Activated T-cell treated with anti-CD3 and anti-CD28 coated beads, Interleukin-2, amount 50 U/mL, for 4 hours (primary cell): ENCODE results near the gene MITF. TPM values are rescaled to one million over a fixed set of nuclear protein-coding genes. Genes with fewer than 3 reads are reported as not detected.

Experiments
- ATAC-seq, 2 donors: fragments of 200-7000 bp; cut with Tn5 transposase; one replicate each; pipeline ENCODE4 v1.10.0; 2021
- DNase-seq: peaks from one replicate; pipeline ENCODE4 v3.0.0-alpha.2; 2020
- H3K27me3 Mint-ChIP-seq: one replicate; pipeline ENCODE4 v1.8.0; 2021; ENCODE audit warnings: low read depth, mixed read lengths
- H3K36me3 Mint-ChIP-seq: one replicate; pipeline ENCODE4 v1.8.0; 2022; ENCODE audit warnings: mixed read lengths; ENCODE audit not compliant: insufficient read depth
- H3K4me1 Mint-ChIP-seq: one replicate; pipeline ENCODE4 v1.8.0; 2021; ENCODE audit warnings: low read depth, mixed read lengths
- H3K4me3 Mint-ChIP-seq: one replicate; pipeline ENCODE4 v1.8.0; 2021; ENCODE audit warnings: mild to moderate bottlenecking, moderate library complexity, mixed read lengths
- H3K9me3 Mint-ChIP-seq: one replicate; pipeline ENCODE4 v1.8.0; 2021; ENCODE audit warnings: mixed read lengths
- total RNA-seq, 3 donors: library from RNA; stranded (reverse); gene quantifications; one replicate each; pipeline ENCODE4 v1.2.1, GENCODE V29; 2021

MITF gene
- total RNA-seq, 3 donors from 2014 or later = 0.05 TPM; not detected in 2

GRCh38 chr3:69761896-69762767, 22.9 kb downstream of the MITF start:
- Mint-ChIP-seq H3K4me3 (no peak overlapping the region), H3K36me3 (no peaks in the 10 kb centered on the region), H3K4me1 (no peaks in the 10 kb centered on the region), H3K27me3 (no peaks in the 10 kb centered on the region), H3K9me3 (no peaks in the 10 kb centered on the region)
- DNase-seq = no peak
- ATAC-seq = no peak

GRCh38 chr3:69762768-69763229, 23.5 kb downstream of the MITF start:
- DNase-seq (no peak), ATAC-seq (no peak)
- Mint-ChIP-seq H3K36me3 (no peaks in the 10 kb centered on the region), H3K4me3 (no peak overlapping the region), H3K9me3 (no peaks in the 10 kb centered on the region), H3K27me3 (no peaks in the 10 kb centered on the region), H3K4me1 (no peaks in the 10 kb centered on the region)

DNA sequence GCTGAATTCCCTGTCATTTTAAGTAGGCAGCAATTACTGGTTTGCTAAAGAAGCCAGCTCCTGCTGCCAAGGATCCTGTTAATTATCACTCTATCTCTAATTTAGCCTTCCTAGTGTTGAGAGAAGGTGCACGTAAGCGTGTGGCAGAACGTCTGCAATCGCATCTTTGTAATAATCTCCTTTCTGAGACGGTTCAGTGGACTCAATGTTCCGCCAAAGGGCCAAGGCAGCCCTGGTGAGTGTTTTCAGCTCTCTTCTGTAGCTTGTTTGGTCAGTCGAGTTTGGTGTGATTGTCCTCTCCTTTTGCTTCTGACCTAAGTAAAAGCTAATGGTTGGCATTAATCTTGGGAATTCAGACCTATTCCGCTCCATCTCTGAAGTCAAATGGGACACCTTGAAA, 24.2 kb downstream of the MITF start:
- Mint-ChIP-seq H3K36me3 (no peaks in the 10 kb centered on the region), H3K4me1 (no peaks in the 10 kb centered on the region), H3K27me3 (no peaks in the 10 kb centered on the region), H3K9me3 (no peaks in the 10 kb centered on the region), H3K4me3 (no peak overlapping the region)
- DNase-seq (no peak), ATAC-seq (no peak)

DNA sequence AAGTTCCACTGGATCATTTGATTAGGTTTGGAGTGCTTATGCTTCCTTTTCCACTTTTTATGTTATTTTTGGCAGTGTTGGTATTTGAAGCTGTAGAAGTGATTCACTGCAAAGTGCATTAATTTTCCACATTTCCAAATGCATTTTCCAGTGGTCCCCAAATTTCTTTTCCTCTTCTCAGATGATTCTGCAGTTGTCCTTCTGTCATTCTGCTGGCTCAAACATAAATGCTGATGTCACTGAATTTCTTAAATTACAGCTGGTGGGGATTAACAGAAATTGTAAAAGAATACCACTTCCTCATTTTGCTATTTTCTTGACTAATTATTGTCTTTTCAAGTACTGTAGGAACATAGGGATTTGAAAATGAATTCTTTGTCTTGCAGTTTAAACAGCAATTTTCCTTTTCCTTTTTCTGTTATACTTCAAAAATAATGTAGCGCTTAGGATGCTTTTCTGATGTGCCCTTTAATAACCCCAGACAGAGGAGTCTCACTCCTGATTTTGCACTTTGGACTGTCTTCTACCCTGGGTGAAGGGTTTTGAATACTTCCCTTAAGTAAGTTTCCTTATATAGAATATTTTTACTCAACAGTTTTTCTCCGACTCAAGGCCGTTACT, 25.0 kb downstream of the MITF start:
- Mint-ChIP-seq H3K27me3 (no peaks in the 10 kb centered on the region), H3K36me3 (no peaks in the 10 kb centered on the region), H3K9me3 (no peaks in the 10 kb centered on the region), H3K4me3 (no peak overlapping the region), H3K4me1 (no peaks in the 10 kb centered on the region)
- DNase-seq (no peak), ATAC-seq (no peak)

GRCh38 chr3:69764861-69765260, 25.6 kb downstream of the MITF start:
- no peaks in the 10 kb centered on the region for H3K36me3 Mint-ChIP-seq
- no peaks in the 10 kb centered on the region for H3K27me3 Mint-ChIP-seq
- no peak overlapping the region for H3K4me3 Mint-ChIP-seq
- H3K4me1 Mint-ChIP-seq = no peaks in the 10 kb centered on the region
- no peak for DNase-seq
- no peaks in the 10 kb centered on the region for H3K9me3 Mint-ChIP-seq
- no peak for ATAC-seq

GRCh38 chr3:69766638-69767037, 27.4 kb downstream of the MITF start:
- Mint-ChIP-seq H3K4me3 (no peak overlapping the region), H3K4me1 (no peaks in the 10 kb centered on the region), H3K27me3 (no peaks in the 10 kb centered on the region), H3K9me3 (no peaks in the 10 kb centered on the region), H3K36me3 (no peaks in the 10 kb centered on the region)
- no peak for DNase-seq
- ATAC-seq = no peak

GRCh38 chr3:69767571-69767970, 28.3 kb downstream of the MITF start:
- ATAC-seq (no peak), DNase-seq (no peak)
- Mint-ChIP-seq H3K36me3 (no peaks in the 10 kb centered on the region), H3K4me3 (no peak overlapping the region), H3K27me3 (no peaks in the 10 kb centered on the region), H3K9me3 (no peaks in the 10 kb centered on the region), H3K4me1 (no peaks in the 10 kb centered on the region)

- DNase-seq (no peak), ATAC-seq (no peak)
- Mint-ChIP-seq H3K4me3 (no peak overlapping the region), H3K27me3 (no peaks in the 10 kb centered on the region), H3K36me3 (no peaks in the 10 kb centered on the region), H3K9me3 (no peaks in the 10 kb centered on the region), H3K4me1 (no peaks in the 10 kb centered on the region)
These were observed 29.2 kb downstream of the MITF start for GRCh38 chr3:69768438-69768837.

- no peaks in the 10 kb centered on the region for H3K36me3 Mint-ChIP-seq
- H3K27me3 Mint-ChIP-seq = no peaks in the 10 kb centered on the region
- no peak overlapping the region for H3K4me3 Mint-ChIP-seq
- ATAC-seq = no peak
- no peaks in the 10 kb centered on the region for H3K4me1 Mint-ChIP-seq
- H3K9me3 Mint-ChIP-seq = no peaks in the 10 kb centered on the region
- no peak for DNase-seq
These were observed 31.0 kb downstream of the MITF start for GRCh38 chr3:69770219-69770618.

DNA sequence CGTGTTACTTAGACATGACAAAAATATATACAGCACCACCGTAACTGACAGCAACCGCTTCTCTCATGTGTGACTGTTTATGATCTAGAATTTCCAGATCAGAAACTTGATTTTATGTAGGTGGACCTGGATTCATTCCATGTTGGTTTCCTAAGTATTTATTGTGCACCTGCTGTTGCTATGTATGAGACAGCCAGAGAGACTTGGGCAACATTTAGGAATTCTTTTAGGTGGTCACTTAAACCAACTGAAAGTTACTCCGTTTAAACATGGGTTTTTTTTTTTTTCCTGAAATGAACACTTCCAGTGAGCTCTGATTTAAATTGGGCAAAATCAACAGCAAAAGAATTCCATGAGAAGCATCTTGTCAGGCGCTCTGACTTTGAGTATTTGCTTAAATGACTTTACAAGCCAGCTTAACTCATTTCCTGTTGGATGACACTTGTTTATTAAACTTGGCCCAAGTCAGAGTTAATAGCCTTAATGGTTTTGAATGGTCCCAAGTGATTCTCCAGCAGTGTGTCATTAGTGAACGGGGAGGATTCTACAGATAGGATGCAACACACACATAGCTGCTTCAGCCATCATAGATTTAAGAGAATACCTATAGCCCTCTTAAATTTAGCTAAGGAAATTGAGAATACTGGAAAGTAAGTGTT, 31.8 kb downstream of the MITF start:
- Mint-ChIP-seq H3K27me3 (no peaks in the 10 kb centered on the region), H3K4me1 (no peaks in the 10 kb centered on the region), H3K36me3 (no peaks in the 10 kb centered on the region), H3K4me3 (no peak overlapping the region), H3K9me3 (no peaks in the 10 kb centered on the region)
- no peak for DNase-seq
- no peak for ATAC-seq

- H3K4me3 Mint-ChIP-seq = no peak overlapping the region
- H3K4me1 Mint-ChIP-seq = no peaks in the 10 kb centered on the region
- H3K36me3 Mint-ChIP-seq = no peaks in the 10 kb centered on the region
- ATAC-seq (no peak), DNase-seq (no peak)
- H3K9me3 Mint-ChIP-seq = no peaks in the 10 kb centered on the region
- no peaks in the 10 kb centered on the region for H3K27me3 Mint-ChIP-seq
These were observed 33.0 kb downstream of the MITF start for GRCh38 chr3:69772152-69772867.

DNA sequence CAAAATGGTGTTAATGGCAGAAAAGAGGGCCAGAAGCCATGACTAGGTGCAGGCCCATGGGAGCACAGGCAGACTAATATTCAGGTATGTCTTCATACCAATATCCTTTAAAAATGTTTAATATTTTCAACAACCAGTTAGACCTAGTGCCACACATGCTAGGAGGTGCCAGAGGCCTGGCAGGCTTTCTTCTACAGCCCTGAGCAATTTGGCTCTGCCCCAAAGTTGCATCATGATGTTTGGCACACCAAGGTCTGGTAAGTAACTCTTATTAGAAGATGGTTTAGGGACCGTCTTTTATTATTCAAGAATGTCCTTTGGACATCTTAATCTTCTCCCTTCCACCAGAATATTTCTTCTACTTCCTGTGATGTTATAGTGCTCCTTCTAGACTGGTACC, 34.8 kb downstream of the MITF start:
- ATAC-seq = no peak
- H3K36me3 Mint-ChIP-seq = no peaks in the 10 kb centered on the region
- no peaks in the 10 kb centered on the region for H3K9me3 Mint-ChIP-seq
- no peaks in the 10 kb centered on the region for H3K4me1 Mint-ChIP-seq
- H3K4me3 Mint-ChIP-seq = no peak overlapping the region
- DNase-seq = no peak
- no peaks in the 10 kb centered on the region for H3K27me3 Mint-ChIP-seq

DNA sequence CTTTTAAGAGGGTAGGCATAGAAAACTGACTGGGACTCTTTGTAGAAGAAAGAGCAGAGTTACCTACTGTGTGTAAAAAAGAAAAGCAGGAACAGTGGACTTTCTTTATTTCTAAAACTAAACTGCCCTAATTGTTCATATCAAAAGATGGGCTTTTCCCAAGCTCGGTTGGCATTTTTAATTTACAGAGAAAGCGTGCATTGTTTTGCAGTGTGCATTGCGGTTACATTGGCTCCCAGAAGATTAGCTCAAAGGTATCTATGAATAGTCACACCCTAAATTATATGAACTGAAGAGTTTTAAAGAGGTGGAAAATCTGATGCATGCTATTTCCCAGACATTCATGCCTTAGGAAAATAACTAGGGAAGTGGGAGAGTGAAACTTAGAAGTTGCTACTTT, 36.5 kb downstream of the MITF start:
- H3K4me1 Mint-ChIP-seq = no peaks in the 10 kb centered on the region
- H3K4me3 Mint-ChIP-seq = no peak overlapping the region
- ATAC-seq (no peak), DNase-seq (no peak)
- H3K9me3 Mint-ChIP-seq = no peaks in the 10 kb centered on the region
- H3K27me3 Mint-ChIP-seq = peaks cover 2% of the 10 kb centered on the region
- H3K36me3 Mint-ChIP-seq = no peaks in the 10 kb centered on the region

- H3K9me3 Mint-ChIP-seq = no peaks in the 10 kb centered on the region
- DNase-seq (no peak), ATAC-seq (no peak)
- peaks cover 2% of the 10 kb centered on the region for H3K27me3 Mint-ChIP-seq
- H3K4me1 Mint-ChIP-seq = no peaks in the 10 kb centered on the region
- no peaks in the 10 kb centered on the region for H3K36me3 Mint-ChIP-seq
- no peak overlapping the region for H3K4me3 Mint-ChIP-seq
These were observed 37.0 kb downstream of the MITF start for GRCh38 chr3:69776289-69776688.
